HepG2 (cell line): Measurements from ENCODE around the gene LTC4S. TPM values are rescaled to one million over a fixed set of nuclear protein-coding genes. Genes with fewer than 3 reads are reported as not detected.
A peak's percentile ranks its signal among the peaks of the same experiment; 100 is the strongest.

Experiments used
- AGO2 ChIP-seq: fragments of 200-400 bp; formaldehyde crosslinking; optimal IDR thresholded peaks from 2 replicates; pipeline ENCODE3; 2017; ENCODE audit warnings: mild to moderate bottlenecking, low read depth, low read length, moderate library complexity
- ELF4 ChIP-seq: sonication (generic); formaldehyde crosslinking; IDR thresholded peaks from 2 replicates; pipeline ENCODE4 v1.5.0; 2020; ENCODE audit warnings: missing genetic modification reagents, mild to moderate bottlenecking, moderate library complexity, borderline replicate concordance
- JDP2 ChIP-seq: sonication (generic); formaldehyde crosslinking; IDR thresholded peaks from 2 replicates; pipeline ENCODE4 v1.8.1; 2022; ENCODE audit warnings: missing genetic modification reagents, borderline replicate concordance
- KDM2A ChIP-seq: sonication (generic); formaldehyde crosslinking; IDR thresholded peaks from 2 replicates; pipeline ENCODE4 v1.4.0; 2020; ENCODE audit warnings: low read depth, missing genetic modification reagents, borderline replicate concordance
- POLR2G ChIP-seq: fragments of 200-400 bp; formaldehyde crosslinking; IDR thresholded peaks from 2 replicates; pipeline ENCODE4 v1.6.1; 2018; ENCODE audit warnings: mild to moderate bottlenecking, low read depth, low read length, moderate library complexity
- RFXAP ChIP-seq: sonication (generic); formaldehyde crosslinking; IDR thresholded peaks from 2 replicates; pipeline ENCODE4 v1.4.0; 2020; ENCODE audit warnings: missing genetic modification reagents, borderline replicate concordance
- TGIF2 ChIP-seq: IDR thresholded peaks from 2 replicates; pipeline ENCODE4 v1.6.1; 2016; ENCODE audit warnings: control low read depth, missing compliant biosample characterization
- ZBTB39 ChIP-seq: sonication (generic); formaldehyde crosslinking; IDR thresholded peaks from 2 replicates; pipeline ENCODE4 v1.5.0; 2020; ENCODE audit warnings: missing genetic modification reagents
- ZNF24 ChIP-seq: fragments of 450-650 bp; IDR thresholded peaks from 2 replicates; pipeline ENCODE4 v1.6.1; 2017; ENCODE audit warnings: antibody characterized with exemption, mild to moderate bottlenecking
- ZNF670 ChIP-seq: sonication (generic); formaldehyde crosslinking; IDR thresholded peaks from 2 replicates; pipeline ENCODE4 v1.8.0; 2022; ENCODE audit warnings: mild to moderate bottlenecking, missing genetic modification reagents, borderline replicate concordance
- ZNF709 ChIP-seq: sonication (generic); formaldehyde crosslinking; IDR thresholded peaks from 2 replicates; pipeline ENCODE4 v1.5.0; 2020; ENCODE audit warnings: mild to moderate bottlenecking, missing genetic modification reagents
- ZNF761 ChIP-seq: sonication (generic); formaldehyde crosslinking; conservative IDR thresholded peaks from 2 replicates; pipeline ENCODE4 v1.4.0; 2020; ENCODE audit warnings: mild to moderate bottlenecking, missing genetic modification reagents
- polyA plus RNA-seq, 8 experiments: library from polyadenylated mRNA; depleted of rRNA in 3 of 8; stranded (reverse) in 7 of 8; unstranded in 1 of 8; fragments of >200 nt; fragmentation: Illumina TruSeq in 4 of 8; extraction: Trizol in 4 of 8; gene quantifications; 2 replicates each; pipeline versions ENCODE4 v1.2.1 to v1.2.3, GENCODE V29; 2011 to 2016; ENCODE audit warnings: low read depth in 4 of 8, missing spikeins in 1 of 8, mixed read lengths in 1 of 8; ENCODE audit not compliant: insufficient read depth in 1 of 8
- total RNA-seq, 5 experiments: library from RNA; depleted of rRNA; stranded (reverse); fragments of >200 nt; fragmentation: Illumina TruSeq; extraction: Trizol; gene quantifications; 2 replicates each; pipeline ENCODE4 v1.2.3, GENCODE V29; 2016; ENCODE audit warnings: low read depth in 1 of 5

The LTC4S gene
- total and polyA plus RNA-seq, 2 of the 13 experiments (the other 11 are each of a cell fraction or from before 2014, with no cell fraction given): 0.35 TPM; not detected in 1

- TF ChIP-seq ZNF670 (CRISPR knock-in tag) (no peak), POLR2G (no peak), ZNF761 (CRISPR knock-in tag) (no peak), TGIF2 (CRISPR knock-in tag) (no peak), ZBTB39 (CRISPR knock-in tag) (no peak), ZNF709 (CRISPR knock-in tag) (no peak; the same call in 1 of the 2 replicates), RFXAP (CRISPR knock-in tag) (0 out of 2 replicates have a peak, but pooled peaks have one; percentile 1), ZNF24 (no peak), AGO2 (peak; percentile 88), KDM2A (CRISPR knock-in tag) (0 out of 2 replicates have a peak, but pooled peaks have one; percentile 43), JDP2 (CRISPR knock-in tag) (no peak), ELF4 (CRISPR knock-in tag) (no peak)
- TF ChIP-seq, all 625 proteins: peak for 92
Observed at GRCh38 chr5:179805529-179806249, 11.9 kb downstream of the LTC4S start (continued).
